Panc1 (cell line): ENCODE data around the gene PNKD.

Experiments
- CTCF ChIP-seq: fragments of 450-650 bp; IDR thresholded peaks from 2 replicates; pipeline ENCODE4 v1.5.1; 2017; ENCODE audit warnings: mild to moderate bottlenecking
- POLR2AphosphoS5 ChIP-seq: IDR thresholded peaks from 2 replicates; pipeline ENCODE4 v1.6.1; 2012; ENCODE audit warnings: mild to moderate bottlenecking, low read depth, low read length, moderate library complexity
- REST ChIP-seq, 2 experiments: IDR thresholded peaks; 2 replicates each; pipeline ENCODE4 v1.6.1; 2011 to 2012; ENCODE audit warnings: low read depth in 2 of 2, control low read depth in 1 of 2, low read length in 1 of 2, mild to moderate bottlenecking in 1 of 2, moderate library complexity in 1 of 2; ENCODE audit not compliant: insufficient read depth in 1 of 2
- SIN3A ChIP-seq: IDR thresholded peaks from 2 replicates; pipeline ENCODE4 v1.6.1; 2012; ENCODE audit warnings: low read depth, mild to moderate bottlenecking, low read length, moderate library complexity, borderline replicate concordance; ENCODE audit not compliant: insufficient read depth
- TCF7L2 ChIP-seq: IDR thresholded peaks from 2 replicates; pipeline ENCODE4 v1.6.1; 2011; ENCODE audit warnings: mild to moderate bottlenecking, low read depth, low read length, inconsistent platforms

GRCh38 chr2:218289639-218290315 is 19.5 kb downstream of the PNKD start:
- no peak for TF ChIP-seq CTCF
- TF ChIP-seq POLR2AphosphoS5, result no peak
- no peak for TF ChIP-seq TCF7L2
- no peak for TF ChIP-seq REST (IDR thresholded peaks at IDR 0.05; ENCODE audit: insufficient read depth in 1 of 2, low read depth in 2 of 2, low read length in 1 of 2)
- TF ChIP-seq SIN3A, result no peak
